ENCODE data around the gene OSER1. TPM values are rescaled to one million over a fixed set of nuclear protein-coding genes. Genes with fewer than 3 reads are reported as not detected.

OSER1 gene
- total RNA-seq, 6 experiments from 2014 or later: 13.0 to 20.4 (median 17.3) TPM

- Histone ChIP-seq H3K36me3 (peaks cover 0 to 18% (median 5%) of the 10 kb centered on the region in 4 donors), H3K4me3 (no peak overlapping the region), H3K27me3 (no peaks in the 10 kb centered on the region), H3K9me3 (no peaks in the 10 kb centered on the region), H3K4me1 (peaks cover 0 to 45% (median 9%) of the 10 kb centered on the region in 4 donors), H3K27ac (no peak overlapping the region)
- DNase-seq (no peak), ATAC-seq (no peak)
- intact Hi-C loops (cut with DNase I): no loop called here
- WGBS (ENCODE audit: insufficient coverage, low coverage, low lambda C conversion rate, missing lambda C conversion rate): 16% methylated on average over 3 of the region's 3 CpGs
- no peak for TF ChIP-seq POLR2A (IDR thresholded peaks at IDR 0.05)
- TF ChIP-seq, protein P1, sequence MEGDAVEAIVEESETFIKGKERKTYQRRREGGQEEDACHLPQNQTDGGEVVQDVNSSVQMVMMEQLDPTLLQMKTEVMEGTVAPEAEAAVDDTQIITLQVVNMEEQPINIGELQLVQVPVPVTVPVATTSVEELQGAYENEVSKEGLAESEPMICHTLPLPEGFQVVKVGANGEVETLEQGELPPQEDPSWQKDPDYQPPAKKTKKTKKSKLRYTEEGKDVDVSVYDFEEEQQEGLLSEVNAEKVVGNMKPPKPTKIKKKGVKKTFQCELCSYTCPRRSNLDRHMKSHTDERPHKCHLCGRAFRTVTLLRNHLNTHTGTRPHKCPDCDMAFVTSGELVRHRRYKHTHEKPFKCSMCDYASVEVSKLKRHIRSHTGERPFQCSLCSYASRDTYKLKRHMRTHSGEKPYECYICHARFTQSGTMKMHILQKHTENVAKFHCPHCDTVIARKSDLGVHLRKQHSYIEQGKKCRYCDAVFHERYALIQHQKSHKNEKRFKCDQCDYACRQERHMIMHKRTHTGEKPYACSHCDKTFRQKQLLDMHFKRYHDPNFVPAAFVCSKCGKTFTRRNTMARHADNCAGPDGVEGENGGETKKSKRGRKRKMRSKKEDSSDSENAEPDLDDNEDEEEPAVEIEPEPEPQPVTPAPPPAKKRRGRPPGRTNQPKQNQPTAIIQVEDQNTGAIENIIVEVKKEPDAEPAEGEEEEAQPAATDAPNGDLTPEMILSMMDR (IDR thresholded peaks at IDR 0.05): no peak
Observed at GRCh38 chr20:44207126-44207723, 3.3 kb downstream of the OSER1 start.

DNA sequence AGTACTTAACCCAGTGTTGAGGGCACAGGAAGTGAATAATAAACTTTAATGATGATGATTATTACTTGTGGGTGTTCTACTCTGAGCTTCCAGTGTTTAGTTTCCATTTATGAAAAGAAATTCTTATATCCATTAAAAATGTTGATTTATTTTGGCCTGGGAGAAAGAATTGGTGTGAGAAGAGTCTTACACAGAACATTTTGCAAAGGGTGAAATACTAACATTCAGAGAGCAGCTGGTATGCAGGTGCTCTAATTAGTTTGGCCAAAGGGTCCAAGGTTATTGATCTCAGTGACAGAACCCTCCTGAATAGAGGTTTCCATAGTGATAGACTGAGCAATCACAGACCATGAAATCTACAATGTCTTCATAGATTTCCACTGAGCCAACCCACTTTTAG, 4.4 kb downstream of the OSER1 start:
- Histone ChIP-seq H3K36me3 (peaks cover 0 to 29% (median 10%) of the 10 kb centered on the region in 4 donors), H3K27me3 (no peaks in the 10 kb centered on the region), H3K4me1 (peaks cover 0 to 34% (median 9%) of the 10 kb centered on the region in 4 donors), H3K27ac (no peak overlapping the region), H3K9me3 (no peaks in the 10 kb centered on the region), H3K4me3 (no peak overlapping the region)
- TF ChIP-seq, protein P1 (IDR thresholded peaks at IDR 0.05): no peak
- TF ChIP-seq POLR2A (IDR thresholded peaks at IDR 0.05): no peak
- intact Hi-C loops (cut with DNase I): no loop called here
- no peak for DNase-seq
- ATAC-seq: no peak

GRCh38 chr20:44204832-44205215, 5.7 kb downstream of the OSER1 start:
- H3K4me1 ChIP-seq: peaks cover 0 to 34% (median 9%) of the 10 kb centered on the region in 4 donors
- TF ChIP-seq, protein P1 (IDR thresholded peaks at IDR 0.05): no peak
- TF ChIP-seq POLR2A (IDR thresholded peaks at IDR 0.05): no peak
- no peak overlapping the region for H3K27ac ChIP-seq

DNA sequence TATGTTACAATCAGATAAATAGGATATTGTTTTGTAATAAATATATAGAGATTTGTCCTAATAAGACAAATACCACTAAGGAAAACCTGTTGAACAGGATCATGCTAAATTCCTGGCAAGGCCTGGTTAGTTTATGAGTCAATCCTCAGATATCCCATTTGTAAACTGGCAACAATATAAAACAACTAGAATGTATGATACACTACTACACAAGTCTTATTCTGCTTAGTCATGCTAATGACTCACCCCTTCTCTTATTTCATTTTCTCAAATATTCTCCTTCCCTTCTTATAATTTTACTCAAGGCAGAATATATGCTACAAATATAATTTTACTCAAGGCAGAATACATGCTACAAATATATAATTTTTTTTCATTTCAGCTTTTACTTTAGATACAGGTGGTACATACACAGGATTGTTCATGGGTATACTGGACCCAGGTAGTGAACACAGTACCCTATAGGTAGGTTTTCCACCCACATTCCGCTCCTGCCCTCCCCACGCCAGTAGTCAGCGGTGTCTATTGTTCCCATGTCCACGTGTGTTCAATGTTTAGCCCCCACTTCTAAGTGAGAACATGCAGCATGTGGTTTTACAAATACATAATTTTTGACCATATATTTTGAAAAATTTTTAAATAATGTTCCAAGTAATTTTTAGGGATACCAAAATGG, 6.3 kb downstream of the OSER1 start:
- Histone ChIP-seq H3K4me3 (no peak overlapping the region), H3K9me3 (no peaks in the 10 kb centered on the region), H3K36me3 (peaks cover 0 to 47% (median 22%) of the 10 kb centered on the region in 4 donors), H3K27me3 (no peaks in the 10 kb centered on the region), H3K4me1 (peaks cover 0 to 32% (median 8%) of the 10 kb centered on the region in 4 donors), H3K27ac (peak overlapping the region in 1 of 3 donors; percentile 6)
- peak in 1 of 4 donors; percentile 77 for ATAC-seq
- DNase-seq: no peak
- intact Hi-C loops (cut with DNase I): no loop called here
- TF ChIP-seq POLR2A (IDR thresholded peaks at IDR 0.05): no peak
- TF ChIP-seq, protein P1 (IDR thresholded peaks at IDR 0.05): no peak
- 81% methylated on average over 4 of the region's 4 CpGs for WGBS (ENCODE audit: insufficient coverage, low coverage, low lambda C conversion rate, missing lambda C conversion rate)

More at GRCh38 chr20:44204832-44205215, 5.7 kb downstream of the OSER1 start:
- no peaks in the 10 kb centered on the region for H3K27me3 ChIP-seq
- no peak for ATAC-seq
- intact Hi-C loops (cut with DNase I): no loop called here
- WGBS (ENCODE audit: insufficient coverage, low coverage, low lambda C conversion rate, missing lambda C conversion rate): 95% methylated on average over 9 of the region's 10 CpGs
- DNase-seq: no peak
- H3K4me3 ChIP-seq: no peak overlapping the region
- peaks cover 0 to 42% (median 19%) of the 10 kb centered on the region in 4 donors for H3K36me3 ChIP-seq
- H3K9me3 ChIP-seq: no peaks in the 10 kb centered on the region

Data from right lobe of liver (tissue), 6 donors.